Karpas-422 (cell line): ENCODE results near the gene STK32C. TPM values are rescaled to one million over a fixed set of nuclear protein-coding genes. Genes with fewer than 3 reads are reported as not detected.

Experiments used
- DNase-seq: peaks from one replicate; pipeline ENCODE4 v3.0.0-alpha.2; 2015
- H2AFZ ChIP-seq: fragments of 200-600 bp; sonication (generic); 2 replicates; pipeline ENCODE4 v1.6.1; 2014; ENCODE audit warnings: antibody characterized with exemption, low read length, mixed read lengths
- H3K27ac ChIP-seq: fragments of 200-600 bp; sonication (generic); 2 replicates; pipeline ENCODE4 v1.5.1; 2014; ENCODE audit warnings: mild to moderate bottlenecking, low read length, moderate library complexity
- H3K27me3 ChIP-seq: fragments of 200-600 bp; sonication (generic); 2 replicates; pipeline ENCODE4 v1.6.1; 2014; ENCODE audit warnings: low read length, mixed read lengths
- H3K36me3 ChIP-seq: fragments of 200-600 bp; sonication (generic); 2 replicates; pipeline ENCODE4 v1.6.1; 2014; ENCODE audit warnings: low read length, mixed read lengths; ENCODE audit not compliant: insufficient read depth
- H3K4me1 ChIP-seq: fragments of 200-600 bp; sonication (generic); 2 replicates; pipeline ENCODE4 v1.6.1; 2014; ENCODE audit warnings: mild to moderate bottlenecking, low read length, mixed read lengths
- H3K4me2 ChIP-seq: fragments of 200-600 bp; sonication (generic); 2 replicates; pipeline ENCODE4 v1.6.1; 2014; ENCODE audit warnings: low read length, low read depth, mild to moderate bottlenecking; ENCODE audit not compliant: poor library complexity, severe bottlenecking
- H3K4me3 ChIP-seq: fragments of 200-600 bp; sonication (generic); 2 replicates; pipeline ENCODE4 v1.5.1; 2014; ENCODE audit warnings: mild to moderate bottlenecking, antibody characterized with exemption, low read length, mixed read lengths
- H3K79me2 ChIP-seq: fragments of 200-600 bp; sonication (generic); 2 replicates; pipeline ENCODE4 v1.6.1; 2014; ENCODE audit warnings: mild to moderate bottlenecking, low read length, mixed read lengths
- H3K9ac ChIP-seq: fragments of 200-600 bp; sonication (generic); 2 replicates; pipeline ENCODE4 v1.6.0; 2014; ENCODE audit warnings: low read length
- H3K9me2 ChIP-seq: fragments of 200-600 bp; sonication (generic), shearing (Covaris generic); replicated peaks from 2 replicates; pipeline ENCODE4 v1.6.0; 2014; ENCODE audit warnings: mild to moderate bottlenecking, low read length, moderate library complexity; ENCODE audit not compliant: insufficient read depth
- H3K9me3 ChIP-seq: fragments of 300-700, 200-600 bp; sonication (generic); 2 replicates; pipeline ENCODE4 v1.6.1; 2014; ENCODE audit warnings: low read length, mixed read lengths
- H4K20me1 ChIP-seq: fragments of 200-600 bp; sonication (generic); 2 replicates; pipeline ENCODE4 v1.6.1; 2014; ENCODE audit warnings: mild to moderate bottlenecking, antibody characterized with exemption, low read length, low read depth; ENCODE audit not compliant: insufficient read depth
- total RNA-seq: library from RNA; depleted of rRNA; stranded (reverse); fragments of >200 nt; shearing (Covaris generic); gene quantifications from 2 replicates; pipeline ENCODE4 v1.2.3, GENCODE V29; 2014; ENCODE audit warnings: low replicate concordance

STK32C gene
- total RNA-seq, 1 experiment from 2014 or later: 8.4 TPM

- DNase-seq: no peak
- Histone ChIP-seq H3K4me2 (no peak overlapping the region), H4K20me1 (no peaks in the 10 kb centered on the region), H3K9me3 (no peaks in the 10 kb centered on the region), H3K4me3 (no peak overlapping the region), H3K9me2 (no peaks in the 10 kb centered on the region), H3K36me3 (no peaks in the 10 kb centered on the region), H3K9ac (no peak overlapping the region), H3K4me1 (no peaks in the 10 kb centered on the region), H2AFZ (no peak overlapping the region), H3K27me3 (no peaks in the 10 kb centered on the region), H3K79me2 (no peaks in the 10 kb centered on the region), H3K27ac (no peak overlapping the region)
These were observed 43.9 kb upstream of the STK32C start for GRCh38 chr10:132351611-132352010.

GRCh38 chr10:132350946-132351345 is 43.2 kb upstream of the STK32C start:
- Histone ChIP-seq H3K27ac (no peak overlapping the region), H3K9me3 (no peaks in the 10 kb centered on the region), H3K9me2 (no peaks in the 10 kb centered on the region), H2AFZ (no peak overlapping the region), H3K79me2 (no peaks in the 10 kb centered on the region), H3K4me1 (no peaks in the 10 kb centered on the region), H4K20me1 (no peaks in the 10 kb centered on the region), H3K36me3 (no peaks in the 10 kb centered on the region), H3K4me2 (no peak overlapping the region), H3K27me3 (no peaks in the 10 kb centered on the region), H3K9ac (no peak overlapping the region), H3K4me3 (no peak overlapping the region)
- DNase-seq: no peak

- no peaks in the 10 kb centered on the region for H4K20me1 ChIP-seq
- H3K9ac ChIP-seq: no peak overlapping the region
- H3K4me3 ChIP-seq: no peak overlapping the region
These were observed 42.6 kb upstream of the STK32C start for GRCh38 chr10:132350391-132350790.

GRCh38 chr10:132349766-132350165 is 42.0 kb upstream of the STK32C start:
- no peaks in the 10 kb centered on the region for H3K9me2 ChIP-seq
- no peak overlapping the region for H3K4me3 ChIP-seq
- no peak overlapping the region for H3K27ac ChIP-seq
- no peak overlapping the region for H3K4me2 ChIP-seq
- H3K9ac ChIP-seq: no peak overlapping the region
- H3K79me2 ChIP-seq: no peaks in the 10 kb centered on the region
- no peaks in the 10 kb centered on the region for H3K4me1 ChIP-seq
- H4K20me1 ChIP-seq: no peaks in the 10 kb centered on the region
- no peaks in the 10 kb centered on the region for H3K27me3 ChIP-seq
- no peak overlapping the region for H2AFZ ChIP-seq
- H3K9me3 ChIP-seq: no peaks in the 10 kb centered on the region
- DNase-seq: no peak
- H3K36me3 ChIP-seq: no peaks in the 10 kb centered on the region

More at GRCh38 chr10:132350391-132350790, 42.6 kb upstream of the STK32C start:
- H3K79me2 ChIP-seq: no peaks in the 10 kb centered on the region
- no peak overlapping the region for H3K27ac ChIP-seq
- no peaks in the 10 kb centered on the region for H3K9me2 ChIP-seq
- DNase-seq: no peak
- no peaks in the 10 kb centered on the region for H3K36me3 ChIP-seq
- no peak overlapping the region for H3K4me2 ChIP-seq
- H3K27me3 ChIP-seq: no peaks in the 10 kb centered on the region
- H3K4me1 ChIP-seq: no peaks in the 10 kb centered on the region
- H2AFZ ChIP-seq: no peak overlapping the region
- H3K9me3 ChIP-seq: no peaks in the 10 kb centered on the region

GRCh38 chr10:132347931-132348267 is 40.1 kb upstream of the STK32C start:
- H3K36me3 ChIP-seq: no peaks in the 10 kb centered on the region
- no peak for DNase-seq
- H4K20me1 ChIP-seq: no peaks in the 10 kb centered on the region

GRCh38 chr10:132347211-132347930 is 39.6 kb upstream of the STK32C start:
- Histone ChIP-seq H3K27me3 (no peaks in the 10 kb centered on the region), H3K79me2 (no peaks in the 10 kb centered on the region), H4K20me1 (no peaks in the 10 kb centered on the region), H3K4me1 (no peaks in the 10 kb centered on the region), H2AFZ (no peak overlapping the region), H3K9me3 (no peaks in the 10 kb centered on the region), H3K4me3 (no peak overlapping the region), H3K4me2 (no peak overlapping the region), H3K36me3 (no peaks in the 10 kb centered on the region), H3K9ac (no peak overlapping the region), H3K27ac (no peak overlapping the region), H3K9me2 (no peaks in the 10 kb centered on the region)
- DNase-seq: no peak

More at GRCh38 chr10:132347931-132348267, 40.1 kb upstream of the STK32C start:
- Histone ChIP-seq H3K27me3 (no peaks in the 10 kb centered on the region), H3K9ac (no peak overlapping the region), H3K9me2 (no peaks in the 10 kb centered on the region), H2AFZ (no peak overlapping the region), H3K27ac (no peak overlapping the region), H3K4me1 (no peaks in the 10 kb centered on the region), H3K79me2 (no peaks in the 10 kb centered on the region), H3K4me2 (no peak overlapping the region), H3K9me3 (no peaks in the 10 kb centered on the region), H3K4me3 (no peak overlapping the region)

GRCh38 chr10:132346806-132347205 is 39.1 kb upstream of the STK32C start:
- H3K4me1 ChIP-seq: no peaks in the 10 kb centered on the region
- H3K27me3 ChIP-seq: no peaks in the 10 kb centered on the region
- H3K27ac ChIP-seq: no peak overlapping the region
- no peaks in the 10 kb centered on the region for H3K36me3 ChIP-seq
- no peaks in the 10 kb centered on the region for H3K9me2 ChIP-seq
- H3K9ac ChIP-seq: no peak overlapping the region
- no peak overlapping the region for H3K4me2 ChIP-seq
- no peak overlapping the region for H3K4me3 ChIP-seq
- H2AFZ ChIP-seq: no peak overlapping the region
- no peaks in the 10 kb centered on the region for H3K79me2 ChIP-seq
- no peak for DNase-seq
- no peaks in the 10 kb centered on the region for H4K20me1 ChIP-seq
- no peaks in the 10 kb centered on the region for H3K9me3 ChIP-seq

GRCh38 chr10:132345345-132345744 is 37.6 kb upstream of the STK32C start:
- Histone ChIP-seq H3K27me3 (no peaks in the 10 kb centered on the region), H3K36me3 (no peaks in the 10 kb centered on the region)

More at GRCh38 chr10:132345345-132345744, 37.6 kb upstream of the STK32C start:
- H2AFZ ChIP-seq: no peak overlapping the region
- H3K27ac ChIP-seq: no peak overlapping the region
- no peak overlapping the region for H3K4me2 ChIP-seq
- DNase-seq: no peak
- no peak overlapping the region for H3K4me3 ChIP-seq
- H3K9me3 ChIP-seq: no peaks in the 10 kb centered on the region
- H3K9ac ChIP-seq: no peak overlapping the region
- no peaks in the 10 kb centered on the region for H3K9me2 ChIP-seq
- H3K4me1 ChIP-seq: no peaks in the 10 kb centered on the region; the same call in 1 of the 2 replicates
- no peaks in the 10 kb centered on the region for H4K20me1 ChIP-seq
- no peaks in the 10 kb centered on the region for H3K79me2 ChIP-seq
